Thymus (tissue), 11 donors: ENCODE data around the gene ASAP2. TPM values are rescaled to one million over a fixed set of nuclear protein-coding genes. Genes with fewer than 3 reads are reported as not detected.
A peak's percentile ranks its signal among the peaks of the same experiment; 100 is the strongest.

Experiments used
- DNase-seq, 9 donors: peaks; one replicate each; pipeline ENCODE4 v3.0.0-alpha.2; 2013; ENCODE audit warnings: low spot score in 9 of 9, low read depth in 6 of 9, missing footprints in 1 of 9
- H3K27ac ChIP-seq, 2 donors: one replicate each; pipeline ENCODE4 v1.5.1; 2013; ENCODE audit warnings: control low read depth in 1 of 2, low read depth in 1 of 2, low read length in 1 of 2, mild to moderate bottlenecking in 1 of 2, moderate library complexity in 1 of 2
- H3K27me3 ChIP-seq, 2 donors: one replicate each; pipeline ENCODE4 v1.5.1; 2013; ENCODE audit warnings: low read length in 1 of 2; ENCODE audit not compliant: control insufficient read depth in 2 of 2, insufficient read depth in 1 of 2
- H3K36me3 ChIP-seq, 2 donors: one replicate each; pipeline ENCODE4 v1.5.1; 2013; ENCODE audit warnings: low read length in 1 of 2, mild to moderate bottlenecking in 1 of 2, moderate library complexity in 1 of 2; ENCODE audit not compliant: control insufficient read depth in 2 of 2, insufficient read depth in 2 of 2
- H3K4me1 ChIP-seq, 2 donors: one replicate each; pipeline ENCODE4 v1.5.1; 2013; ENCODE audit warnings: low read length in 2 of 2; ENCODE audit not compliant: control insufficient read depth in 2 of 2, insufficient read depth in 2 of 2
- H3K4me3 ChIP-seq, 2 donors: one replicate each; pipeline ENCODE4 v1.5.1; 2013; ENCODE audit warnings: low read length in 2 of 2, control low read depth in 1 of 2, mild to moderate bottlenecking in 1 of 2
- H3K9me3 ChIP-seq, 2 donors: one replicate each; pipeline ENCODE4 v1.5.1; 2013; ENCODE audit warnings: low read length in 1 of 2, mild to moderate bottlenecking in 1 of 2; ENCODE audit not compliant: control insufficient read depth in 2 of 2, insufficient read depth in 1 of 2
- WGBS: extraction: QIAGEN DNeasy Blood & Tissue Kit; methylation state at CpG from one replicate; pipeline ENCODE4 v1.1.7; 2013; 5-methylcytosine and 5-hydroxymethylcytosine counted together
- polyA plus RNA-seq: library from polyadenylated mRNA; stranded (reverse); fragments of 200-250 nt; gene quantifications from one replicate; pipeline ENCODE4 v1.2.3, GENCODE V29; 2013
- total RNA-seq: library from RNA; stranded (reverse); fragments of 120-200 nt; gene quantifications from one replicate; pipeline ENCODE4 v1.2.4, GENCODE V29; 2013
- donor health status: healthy.

ASAP2 gene
- total and polyA plus RNA-seq, 2 donors: 3.3 to 6.7 TPM

DNA sequence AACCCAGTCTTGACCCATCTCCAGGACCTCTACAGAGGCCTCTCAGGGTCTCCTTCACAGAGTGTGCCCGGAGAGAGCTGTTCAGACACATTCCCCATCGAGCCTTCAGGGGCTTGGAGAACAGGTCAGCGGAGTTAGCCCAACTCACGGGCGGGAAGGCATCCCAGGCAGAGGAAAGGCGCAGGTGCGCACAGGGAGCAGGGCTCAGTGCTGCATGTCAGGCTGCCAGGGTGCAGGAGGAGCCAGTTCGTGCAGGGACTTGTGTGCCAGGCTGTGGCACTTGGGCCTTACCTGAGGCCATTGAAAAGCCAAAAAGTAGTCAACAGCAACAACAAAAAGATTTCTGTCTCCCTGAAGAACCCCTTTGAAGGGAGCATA lies 112.7 kb downstream of the ASAP2 start:
- H3K36me3 ChIP-seq: no peaks in the 10 kb centered on the region
- H3K9me3 ChIP-seq: no peaks in the 10 kb centered on the region
- no peaks in the 10 kb centered on the region for H3K4me1 ChIP-seq
- DNase-seq: no peak
- H3K27ac ChIP-seq: no peak overlapping the region
- 96% methylated on average over 8 of the region's 8 CpGs for WGBS
- no peak overlapping the region for H3K4me3 ChIP-seq
- no peaks in the 10 kb centered on the region for H3K27me3 ChIP-seq

GRCh38 chr2:9322576-9322975 lies 116.0 kb downstream of the ASAP2 start:
- H3K4me3 ChIP-seq: no peak overlapping the region
- H3K9me3 ChIP-seq: no peaks in the 10 kb centered on the region
- no peak for DNase-seq
- H3K27me3 ChIP-seq: no peaks in the 10 kb centered on the region
- no peaks in the 10 kb centered on the region for H3K4me1 ChIP-seq
- WGBS: 96% methylated on average over 7 of the region's 7 CpGs
- no peaks in the 10 kb centered on the region for H3K36me3 ChIP-seq
- no peak overlapping the region for H3K27ac ChIP-seq

GRCh38 chr2:9325428-9325827 lies 118.8 kb downstream of the ASAP2 start:
- no peaks in the 10 kb centered on the region for H3K36me3 ChIP-seq
- DNase-seq: no peak
- peaks cover 0 to 6% of the 10 kb centered on the region in 2 donors for H3K4me1 ChIP-seq
- no peak overlapping the region for H3K27ac ChIP-seq
- no peaks in the 10 kb centered on the region for H3K27me3 ChIP-seq
- 98% methylated on average over 3 of the region's 3 CpGs for WGBS
- H3K9me3 ChIP-seq: no peaks in the 10 kb centered on the region
- H3K4me3 ChIP-seq: no peak overlapping the region

DNA sequence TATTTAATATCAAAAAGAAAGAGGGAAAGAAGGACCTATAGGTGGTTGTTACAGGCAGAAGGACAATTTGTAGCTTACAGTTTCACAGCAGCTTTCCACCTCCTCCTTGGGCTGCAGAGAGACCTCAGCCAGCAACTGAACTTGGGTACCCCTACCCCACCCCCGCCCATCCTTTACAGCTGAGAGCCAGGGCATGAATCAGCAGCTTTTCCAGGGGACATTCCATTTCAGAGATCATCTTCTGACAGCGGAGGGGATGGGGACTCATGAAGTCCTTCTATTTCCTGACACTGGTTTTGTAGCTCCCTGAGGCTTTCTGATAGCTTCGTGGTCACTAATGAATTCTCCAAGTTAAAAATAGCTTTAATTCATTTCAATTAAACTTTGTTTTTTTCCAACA lies 120.4 kb downstream of the ASAP2 start:
- H3K4me1 ChIP-seq: peaks cover 0 to 12% of the 10 kb centered on the region in 2 donors
- no peaks in the 10 kb centered on the region for H3K27me3 ChIP-seq
- no peak overlapping the region for H3K4me3 ChIP-seq
- WGBS: 73% methylated on average over 3 of the region's 3 CpGs
- H3K36me3 ChIP-seq: no peaks in the 10 kb centered on the region
- DNase-seq: no peak
- no peak overlapping the region for H3K27ac ChIP-seq
- no peaks in the 10 kb centered on the region for H3K9me3 ChIP-seq

- DNase-seq: peak in 1 of 9 donors; percentile 14
- WGBS: 64% methylated on average over 5 of the region's 5 CpGs
- H3K27me3 ChIP-seq: no peaks in the 10 kb centered on the region
- no peak overlapping the region for H3K27ac ChIP-seq
- H3K36me3 ChIP-seq: no peaks in the 10 kb centered on the region
- H3K4me3 ChIP-seq: no peak overlapping the region
- H3K9me3 ChIP-seq: no peaks in the 10 kb centered on the region
- H3K4me1 ChIP-seq: peaks cover 0 to 12% of the 10 kb centered on the region in 2 donors
Measured at GRCh38 chr2:9327873-9328352, 121.3 kb downstream of the ASAP2 start.

DNA sequence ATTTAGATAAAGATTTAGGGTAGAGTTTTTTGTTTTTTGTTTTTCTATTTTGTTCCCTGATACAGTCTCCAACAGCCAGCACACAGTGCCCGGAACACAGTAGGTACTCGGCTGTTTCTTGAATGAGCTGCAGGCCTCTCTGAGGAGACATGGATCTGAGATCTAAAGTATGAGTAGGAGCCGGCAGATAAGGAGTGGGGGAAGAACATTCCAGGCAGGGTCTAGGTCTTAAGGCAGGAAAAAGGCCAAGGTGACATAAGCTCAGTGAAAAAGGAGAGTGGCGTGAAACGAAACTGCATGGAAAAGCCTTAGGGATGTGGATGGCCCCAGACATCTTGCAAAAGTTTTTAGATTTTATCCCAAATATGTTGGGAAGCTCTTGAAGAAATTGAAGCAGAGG lies 122.3 kb downstream of the ASAP2 start:
- WGBS: 96% methylated on average over 5 of the region's 5 CpGs
- H3K4me1 ChIP-seq: peaks cover 0 to 14% of the 10 kb centered on the region in 2 donors
- H3K27ac ChIP-seq: no peak overlapping the region
- no peaks in the 10 kb centered on the region for H3K9me3 ChIP-seq
- no peak overlapping the region for H3K4me3 ChIP-seq
- H3K36me3 ChIP-seq: no peaks in the 10 kb centered on the region
- DNase-seq: no peak
- H3K27me3 ChIP-seq: no peaks in the 10 kb centered on the region

DNA sequence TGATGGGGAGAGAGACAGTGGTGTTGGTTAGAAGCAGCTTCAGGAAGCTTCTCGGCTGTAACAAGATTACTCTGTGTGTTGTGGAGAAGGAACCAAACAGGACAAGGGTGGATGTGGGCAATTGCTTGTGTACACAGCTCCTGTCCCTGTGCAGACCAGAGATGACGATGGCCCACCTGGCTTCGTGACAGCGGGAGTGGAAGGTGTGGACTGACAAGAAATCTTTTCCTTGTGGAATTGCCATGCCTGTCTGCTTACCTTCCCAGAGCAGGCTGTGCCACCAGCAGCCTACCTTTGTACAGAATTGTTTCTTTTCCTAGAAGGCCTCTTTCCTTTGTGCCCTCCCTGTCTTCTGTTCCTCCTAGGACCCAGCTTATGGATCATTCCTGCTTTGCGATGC lies 122.9 kb downstream of the ASAP2 start:
- WGBS: 94% methylated on average over 5 of the region's 5 CpGs
- no peak for DNase-seq
- peaks cover 0 to 15% of the 10 kb centered on the region in 2 donors for H3K4me1 ChIP-seq

GRCh38 chr2:9330612-9331270 lies 124.1 kb downstream of the ASAP2 start:
- H3K27me3 ChIP-seq: no peaks in the 10 kb centered on the region
- H3K36me3 ChIP-seq: no peaks in the 10 kb centered on the region
- H3K9me3 ChIP-seq: no peaks in the 10 kb centered on the region
- H3K27ac ChIP-seq: no peak overlapping the region
- H3K4me3 ChIP-seq: no peak overlapping the region
- WGBS: 81% methylated on average over 19 of the region's 19 CpGs
- H3K4me1 ChIP-seq: peaks cover 0 to 15% of the 10 kb centered on the region in 2 donors
- peak in 2 of 9 donors; percentile 16 to 41 for DNase-seq

More for the DNA sequence above, 122.9 kb downstream of the ASAP2 start:
- H3K27me3 ChIP-seq: no peaks in the 10 kb centered on the region
- H3K36me3 ChIP-seq: no peaks in the 10 kb centered on the region
- H3K27ac ChIP-seq: no peak overlapping the region
- no peak overlapping the region for H3K4me3 ChIP-seq
- no peaks in the 10 kb centered on the region for H3K9me3 ChIP-seq

- WGBS: 78% methylated on average over 7 of the region's 7 CpGs
- H3K4me1 ChIP-seq: peaks cover 0 to 21% of the 10 kb centered on the region in 2 donors
Measured at GRCh38 chr2:9331704-9332103, 125.1 kb downstream of the ASAP2 start.

More at GRCh38 chr2:9331704-9332103, 125.1 kb downstream of the ASAP2 start:
- no peak overlapping the region for H3K27ac ChIP-seq
- no peaks in the 10 kb centered on the region for H3K9me3 ChIP-seq
- no peaks in the 10 kb centered on the region for H3K27me3 ChIP-seq
- no peak overlapping the region for H3K4me3 ChIP-seq
- DNase-seq: no peak
- H3K36me3 ChIP-seq: no peaks in the 10 kb centered on the region
